H1 (cell line): ENCODE data around the gene PTBP3.

Source experiments
- CHD2 ChIP-seq: IDR thresholded peaks from 2 replicates; pipeline ENCODE4 v1.6.1; 2012; ENCODE audit warnings: low read length, improper control_type of control experiment
- CREB1 ChIP-seq: IDR thresholded peaks from 2 replicates; pipeline ENCODE4 v1.6.1; 2012; ENCODE audit warnings: inconsistent platforms
- EZH2 ChIP-seq: fragments of 200-600 bp; sonication (generic); IDR thresholded peaks from 2 replicates; pipeline ENCODE4 v1.7.1; 2012; ENCODE audit warnings: low read depth, mild to moderate bottlenecking, moderate library complexity, low read length, inconsistent platforms; ENCODE audit not compliant: severe bottlenecking

GRCh38 chr9:112337547-112337946 is 4.1 kb upstream of the PTBP3 start:
- TF ChIP-seq CHD2, result no peak
- TF ChIP-seq CREB1, result no peak
- no peak for TF ChIP-seq EZH2
